Measurements from ENCODE around the gene CCDC122. TPM values are rescaled to one million over a fixed set of nuclear protein-coding genes. Genes with fewer than 3 reads are reported as not detected.

CCDC122 gene
- total RNA-seq, 1 donor from 2014 or later = 0.56 TPM

- Mint-ChIP-seq H3K27me3 (peaks cover 12% of the 10 kb centered on the region), H3K4me3 (no peak overlapping the region), H3K4me1 (peaks cover 3% of the 10 kb centered on the region), H3K36me3 (ENCODE audit: low read depth) (no peaks in the 10 kb centered on the region), H3K9me3 (no peaks in the 10 kb centered on the region), H3K27ac (no peak overlapping the region)
- no peak for DNase-seq
- intact Hi-C loops (cut with micrococcal nuclease) = loop anchor here (10.0 kb wide), 1 partner anchor 711 kb away; no protein-coding TSS in a partner anchor
Observed at GRCh38 chr13:43805681-43806128, 73.8 kb downstream of the CCDC122 start.

DNA sequence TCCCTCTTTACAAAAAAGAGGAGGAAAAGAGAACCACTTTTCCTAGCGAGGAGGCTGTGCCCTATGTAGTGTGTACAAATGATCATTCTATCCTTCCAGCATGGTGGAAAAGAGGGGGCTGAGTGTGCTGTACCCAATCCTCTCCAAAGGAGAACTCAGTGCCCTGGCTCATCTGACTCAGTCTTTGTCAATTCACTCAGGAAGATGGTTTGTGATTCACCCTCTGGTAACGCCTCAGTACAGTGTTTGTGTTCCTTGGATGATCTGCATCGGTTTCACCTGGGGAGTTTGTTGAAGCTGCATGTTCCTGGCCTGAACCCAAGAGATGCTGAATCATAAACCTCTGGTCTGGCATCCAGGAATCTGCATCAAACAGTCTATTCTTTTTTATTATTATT, 74.5 kb downstream of the CCDC122 start:
- intact Hi-C loops (cut with micrococcal nuclease) = loop anchor here (10.0 kb wide), 1 partner anchor 710 kb away; no protein-coding TSS in a partner anchor
- no peak for DNase-seq
- Mint-ChIP-seq H3K27ac (no peak overlapping the region), H3K36me3 (ENCODE audit: low read depth) (no peaks in the 10 kb centered on the region), H3K4me1 (peaks cover 3% of the 10 kb centered on the region), H3K27me3 (peaks cover 12% of the 10 kb centered on the region), H3K9me3 (no peaks in the 10 kb centered on the region), H3K4me3 (no peak overlapping the region)

DNA sequence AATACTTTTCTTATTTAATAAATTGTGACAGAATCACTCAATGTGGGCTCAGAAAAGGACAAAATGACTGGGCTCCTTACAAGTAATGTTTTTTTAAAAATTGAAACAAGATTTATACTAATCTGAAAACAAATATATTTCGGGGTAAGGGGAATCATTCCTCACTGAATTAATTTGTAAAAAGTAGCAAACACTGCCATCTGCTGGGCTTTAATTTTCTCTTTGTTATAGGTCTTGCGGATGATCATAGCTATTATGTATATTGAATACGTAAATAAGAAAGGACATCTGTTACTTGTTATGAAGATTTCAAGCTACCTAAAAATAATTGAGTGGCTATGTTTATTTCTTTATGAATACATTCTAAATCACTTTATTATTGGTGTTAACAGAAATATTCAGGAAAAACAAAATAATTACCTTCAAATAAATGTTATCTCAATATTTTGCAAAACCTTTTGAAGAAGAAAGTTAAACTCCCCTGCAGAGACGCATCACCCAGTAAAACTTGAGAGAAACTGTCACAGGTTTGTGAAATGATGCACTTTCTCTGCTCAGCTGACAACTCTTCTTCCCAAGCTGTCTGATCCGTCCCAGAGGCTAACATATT, 75.0 kb downstream of the CCDC122 start:
- intact Hi-C loops (cut with micrococcal nuclease) = loop anchor here (1.0 to 10.0 kb wide), 3 partner anchors 710 to 1207 kb away; no protein-coding TSS in a partner anchor
- peak; percentile 75 for DNase-seq
- no peaks in the 10 kb centered on the region for H3K9me3 Mint-ChIP-seq
- H3K36me3 Mint-ChIP-seq (ENCODE audit: low read depth) = no peaks in the 10 kb centered on the region
- peaks cover 6% of the 10 kb centered on the region for H3K4me1 Mint-ChIP-seq
- peaks cover 14% of the 10 kb centered on the region for H3K27me3 Mint-ChIP-seq
- no peak overlapping the region for H3K27ac Mint-ChIP-seq
- no peak overlapping the region for H3K4me3 Mint-ChIP-seq

GRCh38 chr13:43802511-43802910, 77.0 kb downstream of the CCDC122 start:
- Mint-ChIP-seq H3K4me1 (peaks cover 7% of the 10 kb centered on the region), H3K4me3 (no peak overlapping the region), H3K36me3 (ENCODE audit: low read depth) (no peaks in the 10 kb centered on the region), H3K27me3 (peaks cover 16% of the 10 kb centered on the region), H3K9me3 (no peaks in the 10 kb centered on the region), H3K27ac (no peak overlapping the region)
- intact Hi-C loops (cut with micrococcal nuclease) = loop anchor here (5.0 to 10.0 kb wide), 2 partner anchors 708 to 1205 kb away; no protein-coding TSS in a partner anchor
- no peak for DNase-seq

DNA sequence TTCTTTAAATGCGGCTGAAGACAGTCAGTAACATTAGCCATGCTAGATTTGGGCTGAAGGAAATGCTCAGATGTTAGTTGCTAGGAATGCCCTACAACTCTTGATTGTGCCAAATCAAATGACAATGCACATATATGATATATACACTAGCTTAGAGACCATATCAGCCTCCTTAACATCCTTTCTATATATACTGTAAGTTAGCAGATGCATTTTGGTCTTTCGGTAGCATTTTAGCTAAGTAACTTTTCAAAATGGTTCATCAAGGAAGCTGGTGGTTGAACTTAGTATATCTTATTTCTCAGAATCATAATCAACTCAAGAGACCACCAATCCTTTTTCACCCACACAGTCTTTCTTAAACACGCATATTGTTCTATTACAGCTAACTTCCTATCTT, 78.7 kb downstream of the CCDC122 start:
- H3K4me3 Mint-ChIP-seq = no peak overlapping the region
- peaks cover 24% of the 10 kb centered on the region for H3K27me3 Mint-ChIP-seq
- no peak for DNase-seq
- no peak overlapping the region for H3K27ac Mint-ChIP-seq
- no peaks in the 10 kb centered on the region for H3K36me3 Mint-ChIP-seq (ENCODE audit: low read depth)
- intact Hi-C loops (cut with micrococcal nuclease) = loop anchor here (5.0 to 10.0 kb wide), 2 partner anchors 706 to 1204 kb away; no protein-coding TSS in a partner anchor
- no peaks in the 10 kb centered on the region for H3K9me3 Mint-ChIP-seq
- H3K4me1 Mint-ChIP-seq = peaks cover 11% of the 10 kb centered on the region

GRCh38 chr13:43799191-43799590, 80.3 kb downstream of the CCDC122 start:
- no peak overlapping the region for H3K4me3 Mint-ChIP-seq
- no peak overlapping the region for H3K27ac Mint-ChIP-seq
- no peak for DNase-seq
- peaks cover 8% of the 10 kb centered on the region for H3K4me1 Mint-ChIP-seq
- no peaks in the 10 kb centered on the region for H3K9me3 Mint-ChIP-seq
- no peaks in the 10 kb centered on the region for H3K36me3 Mint-ChIP-seq (ENCODE audit: low read depth)
- intact Hi-C loops (cut with micrococcal nuclease) = no loop called here
- peaks cover 33% of the 10 kb centered on the region for H3K27me3 Mint-ChIP-seq

GRCh38 chr13:43797869-43798268, 81.7 kb downstream of the CCDC122 start:
- intact Hi-C loops (cut with micrococcal nuclease) = no loop called here
- DNase-seq = no peak

DNA sequence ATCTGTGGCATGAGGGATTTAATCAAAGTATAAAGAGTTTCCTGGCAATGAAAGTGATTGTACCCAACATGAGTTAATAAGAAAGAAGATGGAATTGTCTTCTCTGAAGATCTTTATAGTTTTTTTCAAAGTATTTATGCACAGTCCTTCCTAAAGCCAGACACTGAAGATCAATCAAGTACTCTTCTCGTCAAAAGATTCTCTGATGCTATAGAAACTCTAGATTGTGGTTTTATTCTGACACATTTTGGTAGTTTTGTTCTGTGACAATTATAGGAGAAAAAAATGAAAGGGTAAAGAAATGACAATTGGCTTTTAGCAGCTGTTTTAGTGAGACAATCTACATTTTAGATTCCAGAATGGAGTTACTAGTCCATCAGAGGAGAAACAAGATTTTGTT, 82.4 kb downstream of the CCDC122 start:
- no peak for DNase-seq
- peaks cover 36% of the 10 kb centered on the region for H3K27me3 Mint-ChIP-seq
- H3K9me3 Mint-ChIP-seq = no peaks in the 10 kb centered on the region
- no peak overlapping the region for H3K4me3 Mint-ChIP-seq
- intact Hi-C loops (cut with micrococcal nuclease) = no loop called here
- H3K4me1 Mint-ChIP-seq = peaks cover 8% of the 10 kb centered on the region
- H3K27ac Mint-ChIP-seq = peak overlapping the region; percentile 17
- H3K36me3 Mint-ChIP-seq (ENCODE audit: low read depth) = no peaks in the 10 kb centered on the region

More at GRCh38 chr13:43797869-43798268, 81.7 kb downstream of the CCDC122 start:
- no peak overlapping the region for H3K4me3 Mint-ChIP-seq
- peaks cover 33% of the 10 kb centered on the region for H3K27me3 Mint-ChIP-seq
- H3K36me3 Mint-ChIP-seq (ENCODE audit: low read depth) = no peaks in the 10 kb centered on the region
- H3K27ac Mint-ChIP-seq = no peak overlapping the region
- no peaks in the 10 kb centered on the region for H3K9me3 Mint-ChIP-seq
- peaks cover 8% of the 10 kb centered on the region for H3K4me1 Mint-ChIP-seq

- no peak for DNase-seq
- Mint-ChIP-seq H3K36me3 (ENCODE audit: low read depth) (no peaks in the 10 kb centered on the region), H3K4me3 (no peak overlapping the region), H3K27me3 (peaks cover 45% of the 10 kb centered on the region), H3K9me3 (no peaks in the 10 kb centered on the region), H3K4me1 (peaks cover 4% of the 10 kb centered on the region), H3K27ac (no peak overlapping the region)
- intact Hi-C loops (cut with micrococcal nuclease) = no loop called here
Observed at GRCh38 chr13:43794416-43794815, 85.1 kb downstream of the CCDC122 start.

DNA sequence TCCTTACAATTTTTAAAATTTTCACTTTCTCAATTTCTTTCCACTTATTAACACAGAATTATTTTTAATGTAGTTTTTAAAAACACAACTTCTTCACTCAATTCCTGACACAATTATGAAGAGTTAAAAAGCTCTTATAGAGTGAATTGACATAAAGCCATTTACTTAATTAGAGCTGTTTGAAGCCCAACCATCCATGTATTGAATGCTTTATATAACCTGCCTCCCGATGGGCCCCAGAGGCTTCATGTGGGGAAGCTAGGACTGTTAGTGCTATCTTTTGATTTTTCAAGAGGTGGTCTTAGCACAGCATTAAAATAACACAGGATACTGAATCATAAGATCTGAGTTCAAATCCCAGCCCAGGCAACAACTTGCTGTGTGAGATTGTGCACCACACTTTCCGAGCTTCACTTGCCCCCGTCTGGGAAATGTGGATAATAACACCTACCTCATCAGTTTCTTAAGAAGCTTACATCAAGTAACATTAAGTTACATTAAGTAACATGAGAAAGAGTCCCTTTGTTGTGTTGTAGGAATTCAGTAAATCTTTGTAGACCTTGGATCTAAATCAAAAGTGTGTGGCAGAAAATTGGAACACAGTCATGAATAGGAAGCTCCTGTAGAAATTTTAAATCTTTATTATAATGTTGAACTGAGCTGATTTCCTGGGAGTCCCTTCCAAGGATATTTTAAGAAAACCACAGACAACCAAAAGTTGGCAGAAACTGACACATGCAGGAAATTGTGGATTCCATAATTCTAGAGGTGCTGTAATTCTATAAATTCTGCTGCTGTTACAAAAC, 87.3 kb downstream of the CCDC122 start:
- Mint-ChIP-seq H3K27me3 (peaks cover 53% of the 10 kb centered on the region), H3K4me1 (peaks cover 3% of the 10 kb centered on the region), H3K36me3 (ENCODE audit: low read depth) (no peaks in the 10 kb centered on the region), H3K4me3 (no peak overlapping the region), H3K9me3 (no peaks in the 10 kb centered on the region), H3K27ac (no peak overlapping the region)
- intact Hi-C loops (cut with micrococcal nuclease) = no loop called here
- DNase-seq = no peak

DNA sequence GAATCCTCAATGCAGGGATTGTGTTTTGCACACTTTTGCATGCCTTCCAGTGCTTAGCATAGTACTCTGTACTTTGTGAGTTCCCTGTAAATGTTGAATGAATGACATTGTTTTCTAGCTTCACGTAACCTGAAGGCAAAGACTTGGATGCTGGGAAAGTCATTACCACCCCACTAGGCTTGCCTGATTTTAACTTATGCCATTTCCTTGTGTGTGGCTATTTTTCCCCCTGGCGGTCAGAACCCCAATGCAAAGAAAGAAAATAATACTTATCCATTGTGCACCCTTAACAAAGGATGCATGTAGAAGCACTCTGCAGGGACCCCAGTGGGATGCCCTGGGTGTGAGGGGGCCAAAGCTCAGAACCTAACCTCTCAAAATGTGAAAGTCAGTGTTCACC, 91.5 kb downstream of the CCDC122 start:
- H3K36me3 Mint-ChIP-seq (ENCODE audit: low read depth) = no peaks in the 10 kb centered on the region
- no peaks in the 10 kb centered on the region for H3K9me3 Mint-ChIP-seq
- peak overlapping the region; percentile 83 for H3K4me3 Mint-ChIP-seq
- H3K27me3 Mint-ChIP-seq = peaks cover 46% of the 10 kb centered on the region
- no peak for DNase-seq
- intact Hi-C loops (cut with micrococcal nuclease) = no loop called here
- H3K27ac Mint-ChIP-seq = no peak overlapping the region
- peaks cover 4% of the 10 kb centered on the region for H3K4me1 Mint-ChIP-seq

DNA sequence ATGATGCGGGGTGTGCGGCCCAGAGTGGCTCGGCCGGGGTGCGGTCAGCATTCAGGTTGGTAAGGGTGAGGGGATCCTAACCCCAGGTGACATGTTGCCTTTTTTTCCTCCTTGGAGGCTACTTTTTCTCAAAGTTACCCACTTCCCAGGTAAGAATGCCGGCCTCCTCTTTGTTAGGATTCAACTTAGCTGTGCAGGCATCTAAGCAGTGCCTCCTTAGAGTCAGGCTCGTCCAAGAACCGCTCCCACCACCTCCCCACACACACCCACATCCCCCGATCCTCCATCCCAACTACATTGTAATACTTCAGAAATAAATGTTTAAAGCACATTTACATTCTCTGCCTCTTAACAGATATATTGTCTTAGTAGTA, 92.0 kb downstream of the CCDC122 start:
- intact Hi-C loops (cut with micrococcal nuclease) = no loop called here
- H3K27ac Mint-ChIP-seq = no peak overlapping the region
- H3K4me1 Mint-ChIP-seq = peaks cover 4% of the 10 kb centered on the region
- no peak for DNase-seq
- H3K4me3 Mint-ChIP-seq = peak overlapping the region; percentile 83
- H3K9me3 Mint-ChIP-seq = no peaks in the 10 kb centered on the region
- H3K27me3 Mint-ChIP-seq = peaks cover 48% of the 10 kb centered on the region
- H3K36me3 Mint-ChIP-seq (ENCODE audit: low read depth) = no peaks in the 10 kb centered on the region

GRCh38 chr13:43786766-43787517, 92.6 kb downstream of the CCDC122 start, which contains the start of gene ENOX1:
TSS of gene ENOX1 (minus strand) at chr13:43786972.
- Mint-ChIP-seq H3K4me1 (peaks cover 4% of the 10 kb centered on the region), H3K9me3 (no peaks in the 10 kb centered on the region), H3K36me3 (ENCODE audit: low read depth) (no peaks in the 10 kb centered on the region), H3K27me3 (peaks cover 44% of the 10 kb centered on the region), H3K4me3 (peak within 1 kb of the TSS; percentile 83), H3K27ac (peak within 1 kb of the TSS; percentile 34)
- DNase-seq = peak; percentile 72
- intact Hi-C loops (cut with micrococcal nuclease) = no loop called here

- Mint-ChIP-seq H3K27me3 (peaks cover 47% of the 10 kb centered on the region), H3K27ac (no peak overlapping the region), H3K36me3 (ENCODE audit: low read depth) (no peaks in the 10 kb centered on the region), H3K4me3 (peak overlapping the region; percentile 83), H3K9me3 (no peaks in the 10 kb centered on the region), H3K4me1 (peaks cover 4% of the 10 kb centered on the region)
- DNase-seq = no peak
- intact Hi-C loops (cut with micrococcal nuclease) = no loop called here
Observed at GRCh38 chr13:43786472-43786765, 93.1 kb downstream of the CCDC122 start.
